CD4-positive, alpha-beta T cell (primary cell): ENCODE measurements around the gene CYGB. TPM values are rescaled to one million over a fixed set of nuclear protein-coding genes. Genes with fewer than 3 reads are reported as not detected.

ENCODE experiments used
- ATAC-seq: fragments of 200-7000 bp; cut with Tn5 transposase; one replicate; pipeline ENCODE4 v1.10.0; 2022; ENCODE audit warnings: mild to moderate bottlenecking; ENCODE audit not compliant: poor library complexity
- CTCF ChIA-PET: fragments of 350-600 bp; sonication (Branson Sonifier 250); formaldehyde crosslinking; loops from one replicate; lab custom pipeline; 2021; ENCODE audit warnings: antibody characterized with exemption, inconsistent platforms; lab: Charles Lee
- POLR2A ChIA-PET: fragments of 350-600 bp; sonication (Branson Sonifier 250); formaldehyde crosslinking; loops from one replicate; lab custom pipeline; 2021; ENCODE audit warnings: antibody characterized with exemption, inconsistent platforms; lab: Charles Lee
- DNase-seq, 14 experiments: peaks; one replicate each; pipeline ENCODE4 v3.0.0-alpha.2; 2013 to 2020; ENCODE audit warnings: mixed read lengths in 2 of 14
- H3K27ac ChIP-seq, 2 donors: one replicate each; pipeline versions ENCODE4 v1.5.1 to v1.7.0; 2013; ENCODE audit warnings: low read length in 2 of 2, low read depth in 1 of 2, mild to moderate bottlenecking in 1 of 2
- H3K27me3 ChIP-seq, 2 experiments: 1 replicate in 1 of 2; 2 replicates in 1 of 2; pipeline versions ENCODE4 v1.6.1 to v1.7.0; 2013; ENCODE audit warnings: low read length in 2 of 2, control low read depth in 1 of 2, mild to moderate bottlenecking in 1 of 2, moderate library complexity in 1 of 2; ENCODE audit not compliant: insufficient read depth in 2 of 2, control insufficient read depth in 1 of 2
- H3K36me3 ChIP-seq: one replicate; pipeline ENCODE4 v1.6.1; 2013; ENCODE audit warnings: low read length, control low read depth; ENCODE audit not compliant: insufficient read depth
- H3K4me1 ChIP-seq: one replicate; pipeline ENCODE4 v1.6.1; 2013; ENCODE audit warnings: low read length, control low read depth; ENCODE audit not compliant: insufficient read depth
- H3K4me3 ChIP-seq: one replicate; pipeline ENCODE4 v1.5.1; 2013; ENCODE audit warnings: mild to moderate bottlenecking, low read length, moderate library complexity
- H3K9me3 ChIP-seq, 2 experiments: 1 replicate in 1 of 2; 2 replicates in 1 of 2; pipeline versions ENCODE4 v1.6.1 to v1.7.0; 2013; ENCODE audit warnings: low read length in 2 of 2, mild to moderate bottlenecking in 2 of 2, control low read depth in 1 of 2, moderate library complexity in 1 of 2; ENCODE audit not compliant: control insufficient read depth in 1 of 2, insufficient read depth in 1 of 2
- H3K27ac Mint-ChIP-seq: one replicate; pipeline ENCODE4 v1.8.0; 2020; ENCODE audit warnings: mixed read lengths
- H3K27me3 Mint-ChIP-seq: one replicate; pipeline ENCODE4 v1.8.0; 2021; ENCODE audit warnings: mixed read lengths
- H3K36me3 Mint-ChIP-seq: one replicate; pipeline ENCODE4 v1.8.0; 2021; ENCODE audit warnings: low read depth, mixed read lengths
- H3K4me1 Mint-ChIP-seq: one replicate; pipeline ENCODE4 v1.8.0; 2021; ENCODE audit warnings: low read depth, mixed read lengths
- H3K4me3 Mint-ChIP-seq: one replicate; pipeline ENCODE4 v1.8.0; 2020; ENCODE audit warnings: mild to moderate bottlenecking, mixed read lengths
- H3K9me3 Mint-ChIP-seq: one replicate; pipeline ENCODE4 v1.8.0; 2020; ENCODE audit warnings: mixed read lengths
- CTCF ChIP-seq: fragments of 200-600 bp; IDR thresholded peaks from one replicate; pipeline ENCODE4 v1.8.0; 2022; ENCODE audit warnings: antibody characterized with exemption, mild to moderate bottlenecking
- intact Hi-C, 2 experiments: fragments of 100-400 bp; cut with DNase I in 1 of 2; cut with micrococcal nuclease in 1 of 2; formaldehyde crosslinking; loops; one replicate each; pipeline versions ENCODE4 v1.15.1 to v1.9.0; 2023 to 2025; cut with DNase I, micrococcal nuclease
- total RNA-seq, 174 experiments: library from RNA in 2 of 174; stranded (reverse) in 2 of 174; gene quantifications; one replicate each; pipeline ENCODE4 v1.2.3 and lab custom pipeline; 2021 to 2026

Gene CYGB
- total RNA-seq, 2 experiments from 2014 or later, result not detected

- Mint-ChIP-seq H3K9me3 (no peaks in the 10 kb centered on the region), H3K36me3 (peaks cover 4% of the 10 kb centered on the region), H3K27ac (no peak overlapping the region), H3K4me3 (no peak overlapping the region), H3K27me3 (peaks cover 4% of the 10 kb centered on the region), H3K4me1 (peaks cover 6% of the 10 kb centered on the region)
- ATAC-seq, result no peak
- Histone ChIP-seq H3K9me3 (peaks cover 0 to 8% of the 10 kb centered on the region in 2 experiments), H3K27me3 (no peaks in the 10 kb centered on the region), H3K36me3 (no peaks in the 10 kb centered on the region), H3K4me3 (no peak overlapping the region), H3K27ac (no peak overlapping the region), H3K4me1 (peaks cover 7% of the 10 kb centered on the region)
- intact Hi-C loops, result loop anchor here in 1 of 2 experiments (10.0 kb wide), 1 partner anchor 52 kb away; no protein-coding TSS in a partner anchor
- ChIA-PET POLR2A (interaction anchor here (1.5 kb wide), 1 partner anchor 16 kb away, joined by 4 read pairs; no protein-coding TSS in a partner anchor), CTCF (no interaction called here)
- TF ChIP-seq CTCF, result no peak
- peak in 1 of 14 experiments; percentile 7 for DNase-seq
Measured at GRCh38 chr17:76573096-76573495, 35.6 kb upstream of the CYGB start.

GRCh38 chr17:76572201-76572910 is 34.8 kb upstream of the CYGB start:
- H3K27me3 Mint-ChIP-seq, result peaks cover 4% of the 10 kb centered on the region
- peaks cover 9% of the 10 kb centered on the region for H3K36me3 Mint-ChIP-seq
- peak in 1 of 14 experiments; percentile 18 for DNase-seq
- H3K9me3 Mint-ChIP-seq, result no peaks in the 10 kb centered on the region
- CTCF ChIA-PET, result interaction anchor here (1.6 kb wide), 1 partner anchor 50 kb away, joined by 5 read pairs; no protein-coding TSS in a partner anchor
- Histone ChIP-seq H3K4me3 (no peak overlapping the region), H3K36me3 (peaks cover 4% of the 10 kb centered on the region), H3K9me3 (peaks cover 0 to 8% of the 10 kb centered on the region in 2 experiments), H3K4me1 (peaks cover 13% of the 10 kb centered on the region), H3K27ac (no peak overlapping the region), H3K27me3 (no peaks in the 10 kb centered on the region)
- H3K4me1 Mint-ChIP-seq, result peaks cover 14% of the 10 kb centered on the region
- no peak overlapping the region for H3K4me3 Mint-ChIP-seq
- POLR2A ChIA-PET, result interaction anchor here (1.5 kb wide), 1 partner anchor 15 kb away, joined by 4 read pairs; no protein-coding TSS in a partner anchor
- no peak for ATAC-seq
- no peak for TF ChIP-seq CTCF
- intact Hi-C loops, result loop anchor here in 1 of 2 experiments (10.0 kb wide), 1 partner anchor 52 kb away; no protein-coding TSS in a partner anchor
- no peak overlapping the region for H3K27ac Mint-ChIP-seq

GRCh38 chr17:76570877-76571471 is 33.5 kb upstream of the CYGB start:
- ATAC-seq, result no peak
- CTCF ChIA-PET, result interaction anchor here (1.6 kb wide), 1 partner anchor 48 kb away, joined by 5 read pairs; no protein-coding TSS in a partner anchor
- Histone ChIP-seq H3K9me3 (peaks cover 0 to 8% of the 10 kb centered on the region in 2 experiments), H3K27ac (no peak overlapping the region), H3K4me1 (peaks cover 20% of the 10 kb centered on the region), H3K4me3 (no peak overlapping the region), H3K36me3 (peaks cover 9% of the 10 kb centered on the region), H3K27me3 (no peaks in the 10 kb centered on the region)
- H3K9me3 Mint-ChIP-seq, result no peaks in the 10 kb centered on the region
- H3K36me3 Mint-ChIP-seq, result peaks cover 14% of the 10 kb centered on the region
- POLR2A ChIA-PET, result interaction anchor here (0.6 kb wide), 1 partner anchor 10 kb away, joined by 3 read pairs; no protein-coding TSS in a partner anchor
- H3K27me3 Mint-ChIP-seq, result peaks cover 4% of the 10 kb centered on the region
- intact Hi-C loops, result loop anchor here in 1 of 2 experiments (10.0 kb wide), 1 partner anchor 54 kb away; no protein-coding TSS in a partner anchor
- no peak overlapping the region for H3K4me3 Mint-ChIP-seq
- no peak for TF ChIP-seq CTCF
- H3K27ac Mint-ChIP-seq, result no peak overlapping the region
- H3K4me1 Mint-ChIP-seq, result peaks cover 24% of the 10 kb centered on the region
- DNase-seq, result peak in 1 of 14 experiments; percentile 14
